GM12872 (cell line): ENCODE data around the gene PSMB1.

Experiments
- CTCF ChIP-seq: IDR thresholded peaks from 3 replicates; pipeline ENCODE4 v1.5.1; 2011; ENCODE audit warnings: low read depth, mild to moderate bottlenecking, low read length, moderate library complexity; ENCODE audit not compliant: insufficient read depth

PSMB1 gene

GRCh38 chr6:170578909-170579308 lies 25.8 kb upstream of the PSMB1 start:
- TF ChIP-seq CTCF: no peak

GRCh38 chr6:170575250-170575649 lies 22.1 kb upstream of the PSMB1 start:
- no peak for TF ChIP-seq CTCF

GRCh38 chr6:170572704-170573466 lies 19.8 kb upstream of the PSMB1 start:
- TF ChIP-seq CTCF: no peak

GRCh38 chr6:170564936-170565530 lies 11.9 kb upstream of the PSMB1 start:
- TF ChIP-seq CTCF: no peak

GRCh38 chr6:170561555-170561954 lies 8.4 kb upstream of the PSMB1 start:
- TF ChIP-seq CTCF: no peak

- TF ChIP-seq CTCF: no peak
Measured at GRCh38 chr6:170555305-170555704, 2.2 kb upstream of the PSMB1 start.

GRCh38 chr6:170554796-170555137 lies 1.7 kb upstream of the PSMB1 start:
- TF ChIP-seq CTCF: no peak
